ENCODE results near the gene OR2J1. TPM values are rescaled to one million over a fixed set of nuclear protein-coding genes. Genes with fewer than 3 reads are reported as not detected.

Gene OR2J1
- total and polyA plus RNA-seq, 2 donors (not counting 3 experiments of a cell fraction or from before 2014, with no cell fraction given), result not detected

- BruUV-seq (replicated peaks), result no TSS peak
- Histone ChIP-seq H3K36me3 (ENCODE audit: control insufficient read depth in 2 of 2, extremely low read depth in 1 of 2, insufficient read depth in 2 of 2, low read length in 2 of 2) (no peaks in the 10 kb centered on the region), H3K9me3 (replicated peaks; ENCODE audit: control insufficient read depth, insufficient read depth, low read length) (no peaks in the 10 kb centered on the region), H3K4me2 (ENCODE audit: insufficient read depth, low read length) (no peak overlapping the region), H3K4me1 (ENCODE audit: control insufficient read depth, extremely low read depth, insufficient read depth, low read length) (no peaks in the 10 kb centered on the region), H3K4me3 (replicated peaks in 1 of 3; ENCODE audit: insufficient read depth in 1 of 3, low read depth in 1 of 3, low read length in 3 of 3) (no peak overlapping the region), H2AFZ (ENCODE audit: low read depth, low read length) (no peak overlapping the region), H3K27me3 (ENCODE audit: control insufficient read depth in 2 of 2, insufficient read depth in 2 of 2, low read length in 2 of 2) (no peaks in the 10 kb centered on the region), H3K79me2 (ENCODE audit: control insufficient read depth, insufficient read depth, low read length) (no peaks in the 10 kb centered on the region), H3K9ac (replicated peaks; ENCODE audit: extremely low read depth, insufficient read depth, low read length) (no peak overlapping the region), H3K9me1 (replicated peaks; ENCODE audit: control insufficient read depth, extremely low read depth, insufficient read depth, low read length) (no peaks in the 10 kb centered on the region), H3K27ac (ENCODE audit: insufficient read depth, low read depth, low read length) (no peak overlapping the region), H4K20me1 (replicated peaks; ENCODE audit: control insufficient read depth, extremely low read depth, insufficient read depth, low read length) (no peaks in the 10 kb centered on the region)
- dilution Hi-C loops (cut with MboI; ENCODE audit: extremely low pct_ligation_motif_present, low sequenced_read_pairs) (no loop called here), intact Hi-C loops (cut with micrococcal nuclease) (no loop called here)
- no peak for FAIRE-seq
- CTCF ChIA-PET, result no interaction called here
- no peak for DNase-seq (ENCODE audit: low read depth, low spot score)
- TF ChIP-seq POLR2A (IDR thresholded peaks at IDR 0.05; ENCODE audit: low read depth, low read length) (no peak), JUN (IDR thresholded peaks at IDR 0.05; ENCODE audit: borderline replicate concordance, insufficient read depth, insufficient read length, low read depth) (no peak), POLR2AphosphoS5 (IDR thresholded peaks at IDR 0.05; ENCODE audit: insufficient read depth, low read depth, low read length) (no peak), MYC (IDR thresholded peaks at IDR 0.05; ENCODE audit: low read depth, low read length) (no peak), CTCF (IDR thresholded peaks at IDR 0.05; ENCODE audit: extremely low read depth in 1 of 2, insufficient read depth in 1 of 2, low read depth in 1 of 2, low read length in 2 of 2) (no peak), GATA2 (IDR thresholded peaks at IDR 0.05; ENCODE audit: insufficient read depth, insufficient read length, low read depth, low read length) (no peak), FOS (IDR thresholded peaks at IDR 0.05; ENCODE audit: borderline replicate concordance, insufficient read depth, low read length) (no peak), EZH2 (IDR thresholded peaks at IDR 0.05; ENCODE audit: borderline replicate concordance, low read depth, low read length, severe bottlenecking) (no peak)
- TF ChIP-seq, protein P1, sequence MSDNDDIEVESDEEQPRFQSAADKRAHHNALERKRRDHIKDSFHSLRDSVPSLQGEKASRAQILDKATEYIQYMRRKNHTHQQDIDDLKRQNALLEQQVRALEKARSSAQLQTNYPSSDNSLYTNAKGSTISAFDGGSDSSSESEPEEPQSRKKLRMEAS (IDR thresholded peaks at IDR 0.05; ENCODE audit: insufficient read depth, insufficient read length), result no peak
- POLR2A ChIA-PET, result no interaction called here
These were observed 1.5 kb upstream of the OR2J1 start for GRCh38 chr6:29097803-29098202.

Measured in endothelial cell of umbilical vein (primary cell).